Fibroblast of mammary gland (primary cell): Measurements from ENCODE around the gene STAM2.

Experiments
- DNase-seq: peaks from one replicate; pipeline ENCODE4 v3.0.0-alpha.2; 2010; ENCODE audit warnings: low read depth
- H3K4me3 ChIP-seq: 2 replicates; pipeline ENCODE4 v1.5.1; 2011; ENCODE audit warnings: low read depth, mild to moderate bottlenecking, low read length, moderate library complexity; ENCODE audit not compliant: control insufficient read depth
- TF ChIP-seq, protein P1 (sequence below): conservative IDR thresholded peaks from 2 replicates; pipeline ENCODE4 v1.5.1; 2011; ENCODE audit warnings: low read depth, low read length, inconsistent platforms; ENCODE audit not compliant: control insufficient read depth, insufficient read depth

Gene STAM2

DNA sequence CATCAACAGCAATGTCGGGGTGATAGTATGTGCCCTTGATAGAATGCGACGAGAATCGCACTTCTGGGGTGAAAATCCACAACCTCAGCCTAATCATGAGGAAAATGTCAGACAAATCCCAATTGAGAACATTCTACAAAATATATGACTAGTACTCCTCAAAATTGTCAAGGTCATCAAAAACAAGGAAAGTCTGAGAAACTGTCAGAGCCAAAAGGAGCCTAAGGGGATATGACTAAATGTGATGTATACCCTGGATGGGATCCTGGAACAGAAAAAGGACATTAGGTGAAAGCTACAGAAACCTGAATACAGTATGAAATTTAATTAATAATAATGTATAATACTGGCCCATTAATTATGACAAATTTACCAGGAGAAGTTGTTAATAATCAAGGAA lies 69.1 kb downstream of the STAM2 start:
- H3K4me3 ChIP-seq = no peak overlapping the region
- DNase-seq = no peak
- TF ChIP-seq, protein P1, sequence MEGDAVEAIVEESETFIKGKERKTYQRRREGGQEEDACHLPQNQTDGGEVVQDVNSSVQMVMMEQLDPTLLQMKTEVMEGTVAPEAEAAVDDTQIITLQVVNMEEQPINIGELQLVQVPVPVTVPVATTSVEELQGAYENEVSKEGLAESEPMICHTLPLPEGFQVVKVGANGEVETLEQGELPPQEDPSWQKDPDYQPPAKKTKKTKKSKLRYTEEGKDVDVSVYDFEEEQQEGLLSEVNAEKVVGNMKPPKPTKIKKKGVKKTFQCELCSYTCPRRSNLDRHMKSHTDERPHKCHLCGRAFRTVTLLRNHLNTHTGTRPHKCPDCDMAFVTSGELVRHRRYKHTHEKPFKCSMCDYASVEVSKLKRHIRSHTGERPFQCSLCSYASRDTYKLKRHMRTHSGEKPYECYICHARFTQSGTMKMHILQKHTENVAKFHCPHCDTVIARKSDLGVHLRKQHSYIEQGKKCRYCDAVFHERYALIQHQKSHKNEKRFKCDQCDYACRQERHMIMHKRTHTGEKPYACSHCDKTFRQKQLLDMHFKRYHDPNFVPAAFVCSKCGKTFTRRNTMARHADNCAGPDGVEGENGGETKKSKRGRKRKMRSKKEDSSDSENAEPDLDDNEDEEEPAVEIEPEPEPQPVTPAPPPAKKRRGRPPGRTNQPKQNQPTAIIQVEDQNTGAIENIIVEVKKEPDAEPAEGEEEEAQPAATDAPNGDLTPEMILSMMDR = no peak

DNA sequence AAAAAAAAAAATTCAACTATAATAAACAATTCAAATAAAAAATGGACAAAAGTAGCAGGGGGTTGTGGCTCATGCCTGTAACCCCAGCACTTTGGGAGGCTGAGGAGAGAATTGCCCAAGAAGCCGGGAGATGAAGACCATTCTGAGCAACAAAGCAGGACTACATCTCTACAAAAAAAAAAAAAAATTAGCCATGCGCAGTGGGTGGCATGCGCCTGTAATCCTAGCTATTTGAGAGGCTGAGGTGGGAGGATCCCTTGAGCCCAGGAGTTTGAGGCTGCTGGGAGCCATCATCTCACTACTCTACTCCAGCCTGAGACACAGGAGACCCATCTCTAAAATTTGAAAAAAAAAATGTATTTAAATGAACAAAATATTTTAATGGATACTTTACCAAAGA lies 72.3 kb downstream of the STAM2 start:
- H3K4me3 ChIP-seq = no peak overlapping the region
- DNase-seq = no peak
- TF ChIP-seq, protein P1 = no peak

DNA sequence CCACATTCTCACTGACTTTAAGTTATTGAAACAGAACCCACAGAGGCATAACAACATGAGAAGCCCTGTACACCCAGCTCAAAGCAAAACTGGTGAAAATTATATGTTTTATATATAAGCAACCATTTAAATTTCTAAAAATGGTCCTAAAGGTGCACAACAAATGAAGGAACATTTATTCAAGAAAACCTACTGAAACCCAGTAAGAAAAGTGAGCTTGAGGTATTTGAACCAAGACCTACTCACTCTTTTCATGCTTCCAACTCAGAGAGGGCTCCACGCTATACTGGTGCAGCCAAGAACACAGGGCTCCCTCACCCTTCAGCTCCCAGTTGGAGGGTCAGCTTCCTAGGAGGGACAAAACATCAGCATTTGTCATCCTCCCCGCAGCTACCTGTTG lies 74.6 kb downstream of the STAM2 start:
- H3K4me3 ChIP-seq = no peak overlapping the region
- no peak for DNase-seq

DNA sequence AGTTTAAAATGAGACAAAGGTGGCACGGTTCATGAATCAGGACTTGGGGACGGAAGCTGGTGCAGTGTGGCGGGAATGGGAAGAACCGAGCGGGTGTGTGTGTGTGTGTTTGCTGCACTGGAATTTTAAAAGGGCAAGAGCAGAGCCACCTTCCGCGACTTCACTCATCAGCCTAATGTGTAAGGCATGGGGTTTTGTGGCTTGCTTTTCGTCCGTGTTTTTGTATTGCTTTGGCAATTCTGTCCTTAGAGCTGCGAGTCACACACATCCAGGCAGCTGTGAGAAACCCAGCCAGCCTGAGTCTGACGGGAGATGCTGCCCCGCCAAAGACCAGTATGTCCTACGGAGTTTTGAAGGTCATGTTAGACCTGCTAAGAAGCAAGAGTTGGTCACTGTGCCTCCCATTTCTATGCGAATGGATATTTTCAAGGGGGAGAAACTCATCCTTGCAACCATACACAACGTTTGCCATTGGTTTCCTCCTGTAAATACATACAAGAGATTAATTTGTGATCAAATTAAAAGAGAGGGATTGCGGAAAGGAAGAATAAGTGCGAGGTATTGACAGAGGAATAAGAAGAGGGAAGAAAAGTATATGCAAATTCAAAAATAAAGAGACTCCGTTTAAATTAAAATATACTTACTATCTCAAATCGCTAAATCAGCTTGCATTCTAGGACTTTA lies 76.1 kb downstream of the STAM2 start:
- TF ChIP-seq, protein P1 = no peak
- H3K4me3 ChIP-seq = peak overlapping the region; percentile 38

More for the DNA sequence above, 74.6 kb downstream of the STAM2 start:
- TF ChIP-seq, protein P1 = no peak

DNA sequence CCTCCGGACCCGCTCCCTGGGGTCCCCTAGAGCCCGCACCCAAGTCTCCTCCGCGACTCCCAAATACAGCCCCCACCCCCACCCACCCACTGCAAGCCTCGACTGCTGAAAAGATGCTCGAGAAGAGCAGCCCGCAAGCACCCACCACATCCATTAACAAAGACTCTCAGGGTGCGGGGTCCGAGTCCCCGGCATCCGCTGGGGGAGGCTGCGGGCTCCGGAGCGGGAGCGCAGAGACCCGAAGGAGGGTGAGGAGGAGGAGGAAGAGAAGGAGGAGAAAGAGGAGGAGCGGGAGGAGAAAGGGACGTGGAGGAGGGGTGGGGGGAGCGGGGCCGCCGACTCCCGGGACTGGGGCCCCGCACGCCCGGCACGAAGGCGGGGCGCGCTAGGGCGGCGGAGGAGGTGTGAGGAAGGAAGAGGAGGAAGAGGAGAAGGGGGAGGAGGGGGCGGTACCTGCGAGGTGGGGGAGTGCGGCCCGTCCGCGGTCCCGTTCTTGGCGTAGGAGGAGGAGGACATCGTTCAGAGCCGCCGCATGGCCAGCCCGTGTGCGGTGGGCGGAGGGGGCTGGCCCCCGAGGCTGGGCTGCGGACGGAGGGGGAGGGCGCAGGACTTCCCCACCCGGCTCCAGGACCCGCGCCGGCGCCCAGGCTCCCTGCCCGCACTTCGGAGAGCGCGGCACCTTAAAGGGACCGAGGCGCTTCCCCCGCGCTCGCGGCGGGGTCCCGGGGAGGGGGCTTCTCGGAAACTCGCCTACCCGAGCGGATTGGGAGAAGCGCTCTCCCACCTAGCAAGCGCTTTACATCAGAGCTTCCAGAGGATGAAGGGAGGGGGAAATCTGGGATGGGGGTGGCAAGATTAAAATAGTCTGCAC lies 76.8 kb downstream of the STAM2 start, which contains the start of gene CACNB4:
TSS of gene CACNB4 (minus strand) at position 549 of the 871 bp plus-strand sequence.
- H3K4me3 ChIP-seq = peak within 1 kb of the TSS; percentile 38
- TF ChIP-seq, protein P1 = no peak
- no peak for DNase-seq

More for the DNA sequence above, 76.1 kb downstream of the STAM2 start:
- DNase-seq = peak; percentile 20

DNA sequence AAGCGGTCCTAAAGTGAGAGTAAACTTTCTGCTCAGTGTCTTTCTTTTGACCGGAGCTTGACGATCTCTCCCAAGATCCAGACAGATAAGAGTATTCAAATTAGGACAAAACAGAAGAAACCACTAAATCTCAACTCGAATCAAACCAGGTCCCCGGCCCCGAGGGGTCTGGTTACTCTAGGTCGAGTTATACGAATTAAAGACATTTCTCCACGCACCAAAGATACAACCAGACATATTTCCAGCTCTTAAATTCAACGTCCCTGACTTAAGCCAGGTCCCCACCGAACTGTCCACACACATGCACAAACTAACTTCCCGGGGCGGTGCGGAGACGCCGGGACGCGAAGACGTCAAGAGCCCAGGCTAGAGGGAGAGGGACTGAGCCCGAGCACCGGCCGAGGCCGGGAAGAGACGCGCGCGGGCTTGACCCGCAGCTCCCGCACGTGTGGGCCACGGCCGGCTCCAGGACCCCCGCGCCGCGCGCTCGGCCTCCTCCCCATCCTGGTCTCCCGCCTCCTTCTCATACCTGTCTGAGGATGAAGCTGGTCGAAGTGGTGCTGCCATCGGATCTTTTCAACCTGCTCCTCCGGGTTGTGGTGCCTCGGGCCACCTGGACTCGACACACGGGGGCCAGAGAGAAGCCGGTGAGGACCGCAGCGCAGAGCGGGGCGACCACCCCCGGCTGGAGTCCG lies 77.6 kb downstream of the STAM2 start:
- TF ChIP-seq, protein P1 = no peak
- H3K4me3 ChIP-seq = peak overlapping the region; percentile 38
- peak; percentile 5 for DNase-seq
